K562 (cell line): ENCODE data around the gene LEAP2. TPM values are rescaled to one million over a fixed set of nuclear protein-coding genes. Genes with fewer than 3 reads are reported as not detected.

ENCODE experiments used
- DEAF1 ChIP-seq: fragments of 450-650 bp; formaldehyde crosslinking; IDR thresholded peaks from 2 replicates; pipeline ENCODE4 v1.4.0; 2020; ENCODE audit warnings: mild to moderate bottlenecking, moderate library complexity
- HOMEZ ChIP-seq: fragments of 250-450 bp; sonication (Bioruptor Pico); IDR thresholded peaks from 2 replicates; pipeline ENCODE4 v1.4.0; 2020; ENCODE audit warnings: mild to moderate bottlenecking, moderate library complexity
- LCOR ChIP-seq: sonication (generic); formaldehyde crosslinking; IDR thresholded peaks from 2 replicates; pipeline ENCODE4 v1.8.0; 2022; ENCODE audit warnings: mild to moderate bottlenecking, missing genetic modification reagents
- MBD1 ChIP-seq: fragments of 250-450 bp; sonication (Bioruptor Pico); IDR thresholded peaks from 2 replicates; pipeline ENCODE4 v1.8.0; 2022; ENCODE audit warnings: inconsistent platforms
- RBM17 ChIP-seq: fragments of 200-400 bp; formaldehyde crosslinking; IDR thresholded peaks from 2 replicates; pipeline ENCODE4 v1.6.1; 2017; ENCODE audit warnings: low read depth, mild to moderate bottlenecking, low read length, borderline replicate concordance
- STAT6 ChIP-seq: sonication (generic); formaldehyde crosslinking; IDR thresholded peaks from 2 replicates; pipeline ENCODE4 v1.8.1; 2023; ENCODE audit warnings: mild to moderate bottlenecking, missing genetic modification reagents
- TFAP4 ChIP-seq: sonication (generic); formaldehyde crosslinking; IDR thresholded peaks from 2 replicates; pipeline ENCODE4 v1.8.0; 2022; ENCODE audit warnings: missing genetic modification reagents, mild to moderate bottlenecking, moderate library complexity, borderline replicate concordance
- UBTF ChIP-seq, 2 experiments: IDR thresholded peaks; 2 replicates each; pipeline ENCODE4 v1.6.1; 2012; ENCODE audit warnings: improper control_type of control experiment in 2 of 2, low read depth in 2 of 2, low read length in 2 of 2, borderline replicate concordance in 1 of 2
- YY1 ChIP-seq, 3 experiments: IDR thresholded peaks; 2 replicates each; pipeline ENCODE4 v1.6.1; 2011; ENCODE audit warnings: low read length in 2 of 3, mild to moderate bottlenecking in 2 of 3, moderate library complexity in 2 of 3, borderline replicate concordance in 1 of 3, control low read depth in 1 of 3, low read depth in 1 of 3; ENCODE audit not compliant: insufficient read depth in 3 of 3, insufficient replicate concordance in 2 of 3, control insufficient read depth in 1 of 3, insufficient read length in 1 of 3; ENCODE audit errors: extremely low read depth in 1 of 3
- ZFP30 ChIP-seq: fragments of 250-450 bp; sonication (Bioruptor Pico); IDR thresholded peaks from 2 replicates; pipeline ENCODE4 v1.8.0; 2022; ENCODE audit warnings: moderate library complexity, mild to moderate bottlenecking, inconsistent platforms, borderline replicate concordance
- ZNF740 ChIP-seq, 3 experiments: fragments of 200-800 bp in 1 of 3; sonication (Bioruptor generic) in 1 of 3; sonication (generic) in 1 of 3; formaldehyde crosslinking in 1 of 3; IDR thresholded peaks; 2 replicates each; pipeline versions ENCODE4 v1.6.1 to v1.8.0; 2016 to 2022; ENCODE audit warnings: mild to moderate bottlenecking in 2 of 3, missing compliant biosample characterization in 2 of 3, missing genetic modification characterization in 2 of 3, missing genetic modification reagents in 1 of 3
- polyA plus RNA-seq, 8 experiments: library from polyadenylated mRNA; depleted of rRNA in 4 of 8; stranded (reverse) in 5 of 8; unstranded in 3 of 8; fragments of >200 nt; fragmentation: Nextera tagmentation in 2 of 8; fragmentation: Illumina TruSeq in 1 of 8; extraction: Ambion mirVana in 2 of 8; extraction: Trizol in 1 of 8; gene quantifications; 2 replicates each; pipeline versions ENCODE4 v1.2.1 to v1.2.3, GENCODE V29; 2011 to 2014; ENCODE audit warnings: inconsistent platforms in 1 of 8, missing spikeins in 1 of 8
- total RNA-seq, 7 experiments: library from RNA; depleted of rRNA in 6 of 7; stranded (reverse); fragments of >200 nt in 6 of 7; fragmentation: Illumina TruSeq in 2 of 7; extraction: Trizol in 2 of 7; gene quantifications; 2 replicates each; pipeline versions ENCODE4 v1.2.1 to v1.2.3, GENCODE V29; 2011 to 2021; ENCODE audit warnings: low replicate concordance in 1 of 7

LEAP2 gene
- total and polyA plus RNA-seq, 9 of the 15 experiments (the other 6 are each of a cell fraction or from before 2014, with no cell fraction given): 1.1 to 5.6 (median 2.5) TPM

- TF ChIP-seq YY1 (IDR thresholded peaks at IDR 0.05; ENCODE audit: borderline replicate concordance in 1 of 3, control insufficient read depth in 1 of 3, extremely low read depth in 1 of 3, insufficient read depth in 3 of 3, insufficient read length in 1 of 3, insufficient replicate concordance in 2 of 3, low read depth in 1 of 3, low read length in 2 of 3): peak; percentile 37 to 90 (median 79)
- 0 out of 2 replicates have a peak, but pooled peaks have one; percentile 45 for TF ChIP-seq STAT6 (CRISPR knock-in tag)
- TF ChIP-seq RBM17: no peak
- no peak for TF ChIP-seq ZFP30 (CRISPR knock-in tag)
- no peak for TF ChIP-seq MBD1
- peak; percentile 76 for TF ChIP-seq LCOR (CRISPR knock-in tag)
- TF ChIP-seq HOMEZ: no peak
- no peak for TF ChIP-seq UBTF (IDR thresholded peaks at IDR 0.05; ENCODE audit: borderline replicate concordance in 1 of 2, low read depth in 2 of 2, low read length in 2 of 2)
- peak; percentile 56; the same call in 1 of the 2 replicates for TF ChIP-seq ZNF740 (CRISPR knock-in tag; IDR thresholded peaks at IDR 0.05)
- no peak for TF ChIP-seq ZNF740 (tag; IDR thresholded peaks at IDR 0.05)
- peak; percentile 81 for TF ChIP-seq TFAP4 (CRISPR knock-in tag)
- TF ChIP-seq DEAF1 (CRISPR knock-in tag): peak; percentile 69
Observed at GRCh38 chr5:132829742-132830435, 43.6 kb upstream of the LEAP2 start (continued).
